OCI-LY7 (cell line): ENCODE data around the gene MYOM3. TPM values are rescaled to one million over a fixed set of nuclear protein-coding genes. Genes with fewer than 3 reads are reported as not detected.

ENCODE experiments used
- BruUV-seq: library from RNA; stranded (reverse); fragments of 400-500 nt; replicated peaks from 2 replicates; lab custom pipeline; 2021; lab: Mats Ljungman, UMichigan
- CTCF ChIA-PET: fragments of 300-600 bp; sonication (Branson Sonifier 250); formaldehyde crosslinking; loops from one replicate; lab custom pipeline; 2022; ENCODE audit warnings: antibody characterized with exemption; ENCODE audit not compliant: unreplicated experiment; lab: Charles Lee
- POLR2A ChIA-PET: fragments of 300-600 bp; sonication (Branson Sonifier 250); formaldehyde crosslinking; loops from one replicate; lab custom pipeline; 2022; ENCODE audit warnings: antibody characterized with exemption; lab: Charles Lee
- DNase-seq: peaks from one replicate; pipeline ENCODE4 v3.0.0-alpha.2; 2015; ENCODE audit warnings: low spot score
- H2AFZ ChIP-seq: fragments of 200-600 bp; sonication (generic), shearing (Covaris generic); 2 replicates; pipeline ENCODE4 v1.6.1; 2014; ENCODE audit warnings: mild to moderate bottlenecking, antibody characterized with exemption, low read length, moderate library complexity
- H3K27ac ChIP-seq: fragments of 200-600 bp; sonication (generic); 2 replicates; pipeline ENCODE4 v1.5.1; 2014; ENCODE audit warnings: mixed run types, low read depth, mild to moderate bottlenecking, moderate library complexity, low read length, inconsistent platforms; ENCODE audit not compliant: poor library complexity, severe bottlenecking
- H3K36me3 ChIP-seq: fragments of 200-600 bp; sonication (generic); 2 replicates; pipeline ENCODE4 v1.6.1; 2014; ENCODE audit warnings: mild to moderate bottlenecking, antibody characterized with exemption, low read length, moderate library complexity, mixed read lengths; ENCODE audit not compliant: insufficient read depth
- H3K4me1 ChIP-seq: fragments of 200-600 bp; sonication (generic); 2 replicates; pipeline ENCODE4 v1.5.1; 2014; ENCODE audit warnings: mild to moderate bottlenecking, low read length; ENCODE audit not compliant: insufficient read depth, poor library complexity, severe bottlenecking
- H3K4me2 ChIP-seq: fragments of 200-600 bp; sonication (generic); 2 replicates; pipeline ENCODE4 v1.6.1; 2014; ENCODE audit warnings: mild to moderate bottlenecking, low read length
- H3K4me3 ChIP-seq: fragments of 200-600 bp; sonication (generic); 2 replicates; pipeline ENCODE4 v1.5.1; 2014; ENCODE audit warnings: mild to moderate bottlenecking, low read depth, low read length; ENCODE audit not compliant: poor library complexity, severe bottlenecking
- H3K79me2 ChIP-seq: fragments of 200-600 bp; sonication (generic); 2 replicates; pipeline ENCODE4 v1.6.1; 2016; ENCODE audit warnings: low read depth, mild to moderate bottlenecking, low read length, moderate library complexity, mixed read lengths; ENCODE audit not compliant: insufficient read depth
- H3K9me2 ChIP-seq: fragments of 200-600 bp; sonication (generic); 2 replicates; pipeline ENCODE4 v1.6.1; 2016; ENCODE audit warnings: mild to moderate bottlenecking, low read length, mixed read lengths; ENCODE audit not compliant: insufficient read depth
- H3K9me3 ChIP-seq: fragments of 200-600 bp; sonication (generic); 2 replicates; pipeline ENCODE4 v1.6.1; 2014; ENCODE audit warnings: mild to moderate bottlenecking, mixed run types, low read length, mixed read lengths
- H4K20me1 ChIP-seq: fragments of 200-600 bp; sonication (generic); 2 replicates; pipeline ENCODE4 v1.6.1; 2014; ENCODE audit warnings: mild to moderate bottlenecking, antibody characterized with exemption, low read length, moderate library complexity, mixed read lengths; ENCODE audit not compliant: insufficient read depth
- EZH2phosphoT487 ChIP-seq: fragments of 200-600 bp; sonication (generic); IDR thresholded peaks from 2 replicates; pipeline ENCODE4 v1.6.1; 2018; ENCODE audit warnings: low read depth, borderline replicate concordance, mild to moderate bottlenecking, mixed run types, antibody characterized with exemption, low read length, moderate library complexity, mixed read lengths
- intact Hi-C: fragments of 100-400 bp; cut with micrococcal nuclease; formaldehyde crosslinking; loops from one replicate; pipeline ENCODE4 v1.10.0; 2022; ENCODE audit not compliant: unreplicated experiment
- total RNA-seq, 2 experiments: library from RNA; depleted of rRNA in 1 of 2; stranded (reverse); fragments of >200 nt in 1 of 2; shearing (Covaris generic) in 1 of 2; gene quantifications; 2 replicates each; pipeline ENCODE4 v1.2.3, GENCODE V29; 2014 to 2022
- TF ChIP-seq, protein P1 (sequence below): fragments of 200-600 bp; sonication (generic); conservative IDR thresholded peaks from 2 replicates; pipeline ENCODE4 v1.5.1; 2014; ENCODE audit warnings: mild to moderate bottlenecking, antibody characterized with exemption, low read length, moderate library complexity, mixed read lengths

The MYOM3 gene
- total RNA-seq, 2 experiments from 2014 or later: not detected

- BruUV-seq: no TSS peak
- POLR2A ChIA-PET: interaction anchor here (0.6 kb wide), 1 partner anchor 35 kb away, joined by 4 read pairs; no protein-coding TSS in a partner anchor
- intact Hi-C loops: no loop called here
- H3K4me3 ChIP-seq: no peak overlapping the region
- no peaks in the 10 kb centered on the region for H3K9me2 ChIP-seq
- H2AFZ ChIP-seq: no peak overlapping the region
- H3K4me2 ChIP-seq: no peak overlapping the region
- CTCF ChIA-PET: no interaction called here
- H3K79me2 ChIP-seq: no peaks in the 10 kb centered on the region
- H3K4me1 ChIP-seq: no peaks in the 10 kb centered on the region
- no peak for DNase-seq
- H3K9me3 ChIP-seq: no peaks in the 10 kb centered on the region
- no peaks in the 10 kb centered on the region for H4K20me1 ChIP-seq
- TF ChIP-seq, protein P1, sequence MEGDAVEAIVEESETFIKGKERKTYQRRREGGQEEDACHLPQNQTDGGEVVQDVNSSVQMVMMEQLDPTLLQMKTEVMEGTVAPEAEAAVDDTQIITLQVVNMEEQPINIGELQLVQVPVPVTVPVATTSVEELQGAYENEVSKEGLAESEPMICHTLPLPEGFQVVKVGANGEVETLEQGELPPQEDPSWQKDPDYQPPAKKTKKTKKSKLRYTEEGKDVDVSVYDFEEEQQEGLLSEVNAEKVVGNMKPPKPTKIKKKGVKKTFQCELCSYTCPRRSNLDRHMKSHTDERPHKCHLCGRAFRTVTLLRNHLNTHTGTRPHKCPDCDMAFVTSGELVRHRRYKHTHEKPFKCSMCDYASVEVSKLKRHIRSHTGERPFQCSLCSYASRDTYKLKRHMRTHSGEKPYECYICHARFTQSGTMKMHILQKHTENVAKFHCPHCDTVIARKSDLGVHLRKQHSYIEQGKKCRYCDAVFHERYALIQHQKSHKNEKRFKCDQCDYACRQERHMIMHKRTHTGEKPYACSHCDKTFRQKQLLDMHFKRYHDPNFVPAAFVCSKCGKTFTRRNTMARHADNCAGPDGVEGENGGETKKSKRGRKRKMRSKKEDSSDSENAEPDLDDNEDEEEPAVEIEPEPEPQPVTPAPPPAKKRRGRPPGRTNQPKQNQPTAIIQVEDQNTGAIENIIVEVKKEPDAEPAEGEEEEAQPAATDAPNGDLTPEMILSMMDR: no peak
- no peak for TF ChIP-seq EZH2phosphoT487
- H3K36me3 ChIP-seq: peaks cover 95% of the 10 kb centered on the region
- no peak overlapping the region for H3K27ac ChIP-seq
These were observed 47.4 kb upstream of the MYOM3 start for GRCh38 chr1:24159366-24159765.

DNA sequence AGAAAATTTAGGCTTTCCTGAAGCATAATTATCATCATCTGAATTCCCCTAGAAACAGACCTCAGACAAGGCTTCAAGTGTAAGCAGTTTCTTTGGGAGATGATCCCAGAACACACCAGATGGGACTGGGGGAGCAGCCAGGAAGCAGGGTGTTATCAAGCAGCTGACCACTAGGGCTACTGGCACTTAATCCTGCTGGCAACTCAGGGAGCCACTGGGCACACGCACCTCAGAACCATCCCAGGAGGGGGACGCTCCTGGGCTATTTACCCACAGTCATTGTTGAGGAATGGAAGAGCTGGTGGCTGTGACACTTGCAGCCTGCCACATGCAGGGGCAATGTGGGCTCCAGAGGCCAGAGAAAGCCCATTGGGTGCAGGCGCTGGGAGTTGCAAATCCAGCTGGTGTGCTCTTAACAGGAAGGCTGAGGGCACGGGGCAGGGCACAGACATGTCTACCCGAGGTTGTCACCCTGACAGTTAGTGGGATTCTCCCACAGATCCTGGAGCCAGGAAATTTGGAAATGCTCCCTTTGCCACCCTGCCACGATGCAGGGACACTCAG is 46.1 kb upstream of the MYOM3 start:
- ChIA-PET CTCF (no interaction called here), POLR2A (no interaction called here)
- TF ChIP-seq, protein P1: no peak
- peaks cover 5% of the 10 kb centered on the region for H3K4me1 ChIP-seq
- DNase-seq: no peak
- H3K9me3 ChIP-seq: no peaks in the 10 kb centered on the region
- intact Hi-C loops: no loop called here
- H3K27ac ChIP-seq: no peak overlapping the region
- H3K9me2 ChIP-seq: no peaks in the 10 kb centered on the region
- no peak overlapping the region for H3K4me2 ChIP-seq
- H2AFZ ChIP-seq: no peak overlapping the region
- H3K36me3 ChIP-seq: peaks cover 89% of the 10 kb centered on the region
- H3K4me3 ChIP-seq: no peak overlapping the region
- H4K20me1 ChIP-seq: no peaks in the 10 kb centered on the region
- BruUV-seq: no TSS peak
- H3K79me2 ChIP-seq: no peaks in the 10 kb centered on the region

- no peak for DNase-seq
- intact Hi-C loops: no loop called here
- no peaks in the 10 kb centered on the region for H4K20me1 ChIP-seq
- no TSS peak for BruUV-seq
- no peaks in the 10 kb centered on the region for H3K9me2 ChIP-seq
- no peak overlapping the region for H3K4me3 ChIP-seq
- H3K4me2 ChIP-seq: no peak overlapping the region
- CTCF ChIA-PET: no interaction called here
- H3K9me3 ChIP-seq: no peaks in the 10 kb centered on the region
- no peak overlapping the region for H2AFZ ChIP-seq
- POLR2A ChIA-PET: interaction anchor here (0.6 kb wide), 1 partner anchor 13 kb away, joined by 3 read pairs; no protein-coding TSS in a partner anchor
- no peak overlapping the region for H3K27ac ChIP-seq
- H3K79me2 ChIP-seq: no peaks in the 10 kb centered on the region
- peaks cover 79% of the 10 kb centered on the region for H3K36me3 ChIP-seq
- peaks cover 18% of the 10 kb centered on the region for H3K4me1 ChIP-seq
- TF ChIP-seq, protein P1: no peak
- TF ChIP-seq EZH2phosphoT487: no peak
These were observed 44.8 kb upstream of the MYOM3 start for GRCh38 chr1:24156542-24157260.
